ENCODE results near the gene MGAT4A.

GRCh38 chr2:98761267-98761781 is 30.4 kb upstream of the MGAT4A start:
- TF ChIP-seq POLR2A (IDR thresholded peaks at IDR 0.05; ENCODE audit: control extremely low read depth in 1 of 2, low read depth in 2 of 2, low read length in 2 of 2) (no peak), CTCF (IDR thresholded peaks at IDR 0.05; ENCODE audit: control extremely low read depth in 1 of 3, insufficient read depth in 1 of 3, low read depth in 1 of 3, low read length in 3 of 3) (no peak), POLR2AphosphoS5 (IDR thresholded peaks at IDR 0.05; ENCODE audit: low read depth, low read length) (no peak), JUN (IDR thresholded peaks at IDR 0.05; ENCODE audit: low read depth, low read length) (no peak), EZH2 (IDR thresholded peaks at IDR 0.05; ENCODE audit: low read depth, low read length, severe bottlenecking) (no peak), MAFK (IDR thresholded peaks at IDR 0.05; ENCODE audit: low read depth, low read length) (no peak), TAF7 (optimal IDR thresholded peaks at IDR 0.05; ENCODE audit: borderline replicate concordance, low read depth, low read length) (no peak), JUND (IDR thresholded peaks at IDR 0.05; ENCODE audit: low read length) (no peak), TCF12 (IDR thresholded peaks at IDR 0.05; ENCODE audit: low read depth, low read length) (no peak), RFX5 (IDR thresholded peaks at IDR 0.05; ENCODE audit: borderline replicate concordance, low read depth, low read length) (no peak), TAF1 (IDR thresholded peaks at IDR 0.05; ENCODE audit: low read depth, low read length) (no peak)

Data from H1 (cell line).